GM18519 (cell line): ENCODE data around the gene CHIA.

Experiments used
- ATAC-seq: cut with Tn5 transposase; IDR thresholded peaks from one replicate; pipeline ENCODE4 v1.9.1; 2021; ENCODE audit warnings: mild to moderate bottlenecking, moderate library complexity; ENCODE audit not compliant: unreplicated experiment, low FRiP score

The CHIA gene

GRCh38 chr1:111290630-111291029 is at the start of gene CHIA:
Gene CHIA (plus strand): TSS chr1:111290851. CDS start chr1:111310468, 19,617 bp downstream.
- ATAC-seq: no peak

GRCh38 chr1:111241797-111242196 is 48.9 kb upstream of the CHIA start:
- no peak for ATAC-seq

GRCh38 chr1:111242805-111243523 is 47.7 kb upstream of the CHIA start:
- ATAC-seq: no peak

- no peak for ATAC-seq
Observed at GRCh38 chr1:111247125-111247838, 43.4 kb upstream of the CHIA start.

GRCh38 chr1:111249960-111250359 is 40.7 kb upstream of the CHIA start:
- no peak for ATAC-seq

- no peak for ATAC-seq
Observed at GRCh38 chr1:111251570-111251969, 39.1 kb upstream of the CHIA start.

- no peak for ATAC-seq
Observed at GRCh38 chr1:111252786-111253185, 37.9 kb upstream of the CHIA start.

- no peak for ATAC-seq
Observed at GRCh38 chr1:111253876-111254275, 36.8 kb upstream of the CHIA start.

GRCh38 chr1:111256988-111257658 is 33.5 kb upstream of the CHIA start:
- no peak for ATAC-seq

- ATAC-seq: no peak
Observed at GRCh38 chr1:111267801-111268508, 22.7 kb upstream of the CHIA start.

- ATAC-seq: no peak
Observed at GRCh38 chr1:111269825-111270406, 20.7 kb upstream of the CHIA start.

GRCh38 chr1:111270771-111271463 is 19.7 kb upstream of the CHIA start:
- ATAC-seq: no peak

GRCh38 chr1:111271464-111271801 is 19.2 kb upstream of the CHIA start:
- no peak for ATAC-seq

- no peak for ATAC-seq
Observed at GRCh38 chr1:111272081-111272480, 18.6 kb upstream of the CHIA start.

- ATAC-seq: no peak
Observed at GRCh38 chr1:111274653-111275052, 16.0 kb upstream of the CHIA start.

GRCh38 chr1:111275079-111275478 is 15.6 kb upstream of the CHIA start:
- no peak for ATAC-seq

- no peak for ATAC-seq
Observed at GRCh38 chr1:111275780-111276433, 14.7 kb upstream of the CHIA start.

- no peak for ATAC-seq
Observed at GRCh38 chr1:111279144-111279543, 11.5 kb upstream of the CHIA start.

- no peak for ATAC-seq
Observed at GRCh38 chr1:111280267-111280666, 10.4 kb upstream of the CHIA start.

- no peak for ATAC-seq
Observed at GRCh38 chr1:111281411-111281810, 9.2 kb upstream of the CHIA start.
